DOHH2 (cell line): Measurements from ENCODE around the gene KCNQ1.

Experiments used
- H3F3A ChIP-seq: fragments of 200-600 bp; sonication (generic), shearing (Covaris generic); 2 replicates; pipeline ENCODE4 v1.6.0; 2016; ENCODE audit warnings: antibody characterized with exemption, mild to moderate bottlenecking; ENCODE audit not compliant: control insufficient read depth, insufficient read depth
- H3K27ac ChIP-seq: fragments of 200-600 bp; sonication (generic); 2 replicates; pipeline ENCODE4 v1.5.1; 2014; ENCODE audit warnings: low read depth, mild to moderate bottlenecking, low read length, moderate library complexity
- H3K27me3 ChIP-seq: fragments of 200-600 bp; sonication (generic); 2 replicates; pipeline ENCODE4 v1.6.1; 2014; ENCODE audit warnings: mild to moderate bottlenecking, low read length, mixed read lengths; ENCODE audit not compliant: control insufficient read depth
- H3K36me3 ChIP-seq: fragments of 200-600 bp; sonication (generic); 2 replicates; pipeline ENCODE4 v1.6.1; 2014; ENCODE audit warnings: mild to moderate bottlenecking, low read length, moderate library complexity, mixed read lengths; ENCODE audit not compliant: control insufficient read depth
- H3K4me1 ChIP-seq: fragments of 200-600 bp; sonication (generic); 2 replicates; pipeline ENCODE4 v1.6.1; 2014; ENCODE audit warnings: mild to moderate bottlenecking, low read length, mixed read lengths; ENCODE audit not compliant: control insufficient read depth
- H3K4me2 ChIP-seq: fragments of 200-600 bp; sonication (generic); 2 replicates; pipeline ENCODE4 v1.6.0; 2014; ENCODE audit warnings: mild to moderate bottlenecking, low read length, moderate library complexity
- H3K4me3 ChIP-seq: fragments of 200-600 bp; sonication (generic); 2 replicates; pipeline ENCODE4 v1.5.1; 2014; ENCODE audit warnings: mild to moderate bottlenecking, low read length, mixed read lengths
- H3K79me2 ChIP-seq: fragments of 200-600 bp; sonication (generic); 2 replicates; pipeline ENCODE4 v1.6.1; 2014; ENCODE audit warnings: mild to moderate bottlenecking, low read length, mixed read lengths; ENCODE audit not compliant: control insufficient read depth
- H3K9me2 ChIP-seq: fragments of 200-600 bp; sonication (generic); replicated peaks from 2 replicates; pipeline ENCODE4 v1.6.1; 2014; ENCODE audit warnings: mild to moderate bottlenecking, low read length, mixed read lengths; ENCODE audit not compliant: control insufficient read depth
- H3K9me3 ChIP-seq: fragments of 200-600 bp; sonication (generic); 2 replicates; pipeline ENCODE4 v1.6.1; 2014; ENCODE audit warnings: antibody characterized with exemption, low read length, mixed read lengths; ENCODE audit not compliant: control insufficient read depth, insufficient read depth
- H4K20me1 ChIP-seq: fragments of 200-600 bp; sonication (generic); 2 replicates; pipeline ENCODE4 v1.6.0; 2014; ENCODE audit warnings: low read depth, mild to moderate bottlenecking, antibody characterized with exemption, low read length, moderate library complexity; ENCODE audit not compliant: control insufficient read depth, insufficient read depth
- EZH2phosphoT487 ChIP-seq: fragments of 200-600 bp; sonication (generic); IDR thresholded peaks from 2 replicates; pipeline ENCODE4 v1.6.1; 2017; ENCODE audit warnings: borderline replicate concordance, mild to moderate bottlenecking, antibody characterized with exemption, low read length, moderate library complexity, mixed read lengths
- TF ChIP-seq, protein P1 (sequence below): fragments of 200-600 bp; sonication (generic); IDR thresholded peaks from one replicate; pipeline ENCODE4 v1.5.1; 2014; ENCODE audit warnings: antibody characterized with exemption, mild to moderate bottlenecking, low read depth, low read length; ENCODE audit not compliant: poor library complexity, severe bottlenecking

KCNQ1 gene

GRCh38 chr11:2599561-2600189 is 154.9 kb downstream of the KCNQ1 start:
- H3K79me2 ChIP-seq: no peaks in the 10 kb centered on the region
- H3K27ac ChIP-seq: no peak overlapping the region
- H3K9me3 ChIP-seq: no peaks in the 10 kb centered on the region
- no peaks in the 10 kb centered on the region for H3K36me3 ChIP-seq
- no peaks in the 10 kb centered on the region for H4K20me1 ChIP-seq
- peaks cover 6% of the 10 kb centered on the region for H3K27me3 ChIP-seq
- no peaks in the 10 kb centered on the region for H3K4me1 ChIP-seq
- TF ChIP-seq EZH2phosphoT487: no peak
- TF ChIP-seq, protein P1, sequence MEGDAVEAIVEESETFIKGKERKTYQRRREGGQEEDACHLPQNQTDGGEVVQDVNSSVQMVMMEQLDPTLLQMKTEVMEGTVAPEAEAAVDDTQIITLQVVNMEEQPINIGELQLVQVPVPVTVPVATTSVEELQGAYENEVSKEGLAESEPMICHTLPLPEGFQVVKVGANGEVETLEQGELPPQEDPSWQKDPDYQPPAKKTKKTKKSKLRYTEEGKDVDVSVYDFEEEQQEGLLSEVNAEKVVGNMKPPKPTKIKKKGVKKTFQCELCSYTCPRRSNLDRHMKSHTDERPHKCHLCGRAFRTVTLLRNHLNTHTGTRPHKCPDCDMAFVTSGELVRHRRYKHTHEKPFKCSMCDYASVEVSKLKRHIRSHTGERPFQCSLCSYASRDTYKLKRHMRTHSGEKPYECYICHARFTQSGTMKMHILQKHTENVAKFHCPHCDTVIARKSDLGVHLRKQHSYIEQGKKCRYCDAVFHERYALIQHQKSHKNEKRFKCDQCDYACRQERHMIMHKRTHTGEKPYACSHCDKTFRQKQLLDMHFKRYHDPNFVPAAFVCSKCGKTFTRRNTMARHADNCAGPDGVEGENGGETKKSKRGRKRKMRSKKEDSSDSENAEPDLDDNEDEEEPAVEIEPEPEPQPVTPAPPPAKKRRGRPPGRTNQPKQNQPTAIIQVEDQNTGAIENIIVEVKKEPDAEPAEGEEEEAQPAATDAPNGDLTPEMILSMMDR: no peak
- H3K4me2 ChIP-seq: no peak overlapping the region
- H3K4me3 ChIP-seq: no peak overlapping the region
- no peaks in the 10 kb centered on the region for H3K9me2 ChIP-seq
- H3F3A ChIP-seq: no peaks in the 10 kb centered on the region

GRCh38 chr11:2609345-2609744 is 164.5 kb downstream of the KCNQ1 start:
- no peaks in the 10 kb centered on the region for H4K20me1 ChIP-seq
- H3K27ac ChIP-seq: no peak overlapping the region
- H3K4me1 ChIP-seq: no peaks in the 10 kb centered on the region
- no peaks in the 10 kb centered on the region for H3K79me2 ChIP-seq
- H3K36me3 ChIP-seq: no peaks in the 10 kb centered on the region
- H3F3A ChIP-seq: no peaks in the 10 kb centered on the region
- peaks cover 16% of the 10 kb centered on the region for H3K27me3 ChIP-seq
- H3K9me3 ChIP-seq: no peaks in the 10 kb centered on the region
- no peak overlapping the region for H3K4me2 ChIP-seq
- no peak for TF ChIP-seq EZH2phosphoT487
- TF ChIP-seq, protein P1: no peak
- no peaks in the 10 kb centered on the region for H3K9me2 ChIP-seq
- no peak overlapping the region for H3K4me3 ChIP-seq

- Histone ChIP-seq H3K4me1 (no peaks in the 10 kb centered on the region), H3F3A (no peaks in the 10 kb centered on the region), H3K9me3 (no peaks in the 10 kb centered on the region), H3K36me3 (no peaks in the 10 kb centered on the region), H3K4me2 (no peak overlapping the region), H3K79me2 (no peaks in the 10 kb centered on the region), H3K27ac (no peak overlapping the region), H3K4me3 (no peak overlapping the region), H3K27me3 (peaks cover 8% of the 10 kb centered on the region), H3K9me2 (no peaks in the 10 kb centered on the region), H4K20me1 (no peaks in the 10 kb centered on the region)
- TF ChIP-seq, protein P1: no peak
- no peak for TF ChIP-seq EZH2phosphoT487
Observed at GRCh38 chr11:2612884-2613571, 168.2 kb downstream of the KCNQ1 start.
